Activated T-cell treated with anti-CD3 and anti-CD28 coated beads, Interleukin-2, amount 50 U/mL, for 24 hours (primary cell): ENCODE measurements around the gene CAPN5.

Experiments used
- DNase-seq: peaks from one replicate; pipeline ENCODE4 v3.0.0-alpha.2; 2020
- H3K27ac Mint-ChIP-seq: 2 replicates; pipeline ENCODE4 v1.8.0; 2020; ENCODE audit warnings: mild to moderate bottlenecking, mixed read lengths
- H3K27me3 Mint-ChIP-seq: 2 replicates; pipeline ENCODE4 v1.8.0; 2020; ENCODE audit warnings: mixed read lengths
- H3K36me3 Mint-ChIP-seq: 2 replicates; pipeline ENCODE4 v1.8.0; 2020; ENCODE audit warnings: low read depth, mixed read lengths
- H3K4me1 Mint-ChIP-seq: 2 replicates; pipeline ENCODE4 v1.8.0; 2020; ENCODE audit warnings: low read depth, mixed read lengths
- H3K4me3 Mint-ChIP-seq: 2 replicates; pipeline ENCODE4 v1.8.0; 2020; ENCODE audit warnings: mild to moderate bottlenecking, moderate library complexity, mixed read lengths
- H3K9me3 Mint-ChIP-seq: 2 replicates; pipeline ENCODE4 v1.8.0; 2020; ENCODE audit warnings: mixed read lengths

The CAPN5 gene

GRCh38 chr11:77126156-77126775 is 59.5 kb downstream of the CAPN5 start:
- peaks cover 13% of the 10 kb centered on the region for H3K27me3 Mint-ChIP-seq
- DNase-seq, result no peak
- H3K4me1 Mint-ChIP-seq, result peaks cover 14% of the 10 kb centered on the region
- H3K9me3 Mint-ChIP-seq, result no peaks in the 10 kb centered on the region
- H3K4me3 Mint-ChIP-seq, result no peak overlapping the region
- H3K36me3 Mint-ChIP-seq, result no peaks in the 10 kb centered on the region
- H3K27ac Mint-ChIP-seq, result no peak overlapping the region

- H3K36me3 Mint-ChIP-seq, result no peaks in the 10 kb centered on the region
- peaks cover 14% of the 10 kb centered on the region for H3K4me1 Mint-ChIP-seq
- DNase-seq, result no peak
- no peaks in the 10 kb centered on the region for H3K9me3 Mint-ChIP-seq
- H3K4me3 Mint-ChIP-seq, result peak overlapping the region; percentile 45
- H3K27ac Mint-ChIP-seq, result no peak overlapping the region
- H3K27me3 Mint-ChIP-seq, result peaks cover 13% of the 10 kb centered on the region
Observed at GRCh38 chr11:77126861-77127234, 60.1 kb downstream of the CAPN5 start.

GRCh38 chr11:77127235-77127911 is 60.6 kb downstream of the CAPN5 start:
- H3K9me3 Mint-ChIP-seq, result no peaks in the 10 kb centered on the region
- peak overlapping the region; percentile 45 for H3K4me3 Mint-ChIP-seq
- no peak overlapping the region for H3K27ac Mint-ChIP-seq
- H3K27me3 Mint-ChIP-seq, result peaks cover 13% of the 10 kb centered on the region
- DNase-seq, result peak; percentile 82
- H3K36me3 Mint-ChIP-seq, result no peaks in the 10 kb centered on the region
- H3K4me1 Mint-ChIP-seq, result peaks cover 14% of the 10 kb centered on the region

- Mint-ChIP-seq H3K36me3 (no peaks in the 10 kb centered on the region), H3K9me3 (no peaks in the 10 kb centered on the region), H3K4me3 (peak within 1 kb of the TSS; percentile 45), H3K27ac (no peak within 1 kb of the TSS), H3K27me3 (peaks cover 13% of the 10 kb centered on the region), H3K4me1 (peaks cover 14% of the 10 kb centered on the region)
- no peak for DNase-seq
Observed at GRCh38 chr11:77127920-77128691, 61.3 kb downstream of the CAPN5 start, which contains the start of gene MYO7A. Gene MYO7A, plus strand, starts transcription at chr11:77128246. Its CDS starts 2,389 bp downstream, at chr11:77130635.

- Mint-ChIP-seq H3K9me3 (no peaks in the 10 kb centered on the region), H3K27me3 (peaks cover 13% of the 10 kb centered on the region), H3K36me3 (no peaks in the 10 kb centered on the region), H3K4me1 (peaks cover 14% of the 10 kb centered on the region), H3K27ac (no peak overlapping the region), H3K4me3 (no peak overlapping the region)
- no peak for DNase-seq
Observed at GRCh38 chr11:77129069-77129841, 62.5 kb downstream of the CAPN5 start.

GRCh38 chr11:77129842-77130756 is 63.3 kb downstream of the CAPN5 start:
- Mint-ChIP-seq H3K36me3 (no peaks in the 10 kb centered on the region), H3K4me1 (peaks cover 15% of the 10 kb centered on the region), H3K9me3 (no peaks in the 10 kb centered on the region), H3K27me3 (peaks cover 13% of the 10 kb centered on the region), H3K4me3 (no peak overlapping the region), H3K27ac (no peak overlapping the region)
- DNase-seq, result no peak

- Mint-ChIP-seq H3K36me3 (no peaks in the 10 kb centered on the region), H3K27ac (no peak overlapping the region), H3K4me3 (no peak overlapping the region), H3K9me3 (no peaks in the 10 kb centered on the region), H3K27me3 (peaks cover 13% of the 10 kb centered on the region), H3K4me1 (peaks cover 21% of the 10 kb centered on the region)
- DNase-seq, result no peak
Observed at GRCh38 chr11:77130763-77131513, 64.2 kb downstream of the CAPN5 start.

- Mint-ChIP-seq H3K9me3 (no peaks in the 10 kb centered on the region), H3K4me1 (peaks cover 24% of the 10 kb centered on the region), H3K27me3 (peaks cover 10% of the 10 kb centered on the region), H3K4me3 (no peak overlapping the region), H3K36me3 (no peaks in the 10 kb centered on the region), H3K27ac (no peak overlapping the region)
- DNase-seq, result no peak
Observed at GRCh38 chr11:77131560-77131959, 64.8 kb downstream of the CAPN5 start.

- Mint-ChIP-seq H3K36me3 (no peaks in the 10 kb centered on the region), H3K27me3 (peaks cover 27% of the 10 kb centered on the region)
Observed at GRCh38 chr11:77135069-77135468, 68.3 kb downstream of the CAPN5 start.

GRCh38 chr11:77136074-77136473 is 69.3 kb downstream of the CAPN5 start:
- no peak overlapping the region for H3K27ac Mint-ChIP-seq
- no peak for DNase-seq
- peaks cover 27% of the 10 kb centered on the region for H3K27me3 Mint-ChIP-seq
- no peak overlapping the region for H3K4me3 Mint-ChIP-seq
- peaks cover 12% of the 10 kb centered on the region for H3K4me1 Mint-ChIP-seq
- no peaks in the 10 kb centered on the region for H3K9me3 Mint-ChIP-seq
- no peaks in the 10 kb centered on the region for H3K36me3 Mint-ChIP-seq

More at GRCh38 chr11:77135069-77135468, 68.3 kb downstream of the CAPN5 start:
- Mint-ChIP-seq H3K4me3 (no peak overlapping the region), H3K4me1 (peaks cover 12% of the 10 kb centered on the region), H3K9me3 (no peaks in the 10 kb centered on the region), H3K27ac (no peak overlapping the region)
- DNase-seq, result no peak

GRCh38 chr11:77136784-77137420 is 70.1 kb downstream of the CAPN5 start:
- peaks cover 27% of the 10 kb centered on the region for H3K27me3 Mint-ChIP-seq
- H3K4me3 Mint-ChIP-seq, result no peak overlapping the region
- no peaks in the 10 kb centered on the region for H3K9me3 Mint-ChIP-seq
- H3K4me1 Mint-ChIP-seq, result peaks cover 14% of the 10 kb centered on the region
- H3K27ac Mint-ChIP-seq, result no peak overlapping the region
- H3K36me3 Mint-ChIP-seq, result no peaks in the 10 kb centered on the region
- DNase-seq, result no peak

- Mint-ChIP-seq H3K4me3 (no peak overlapping the region), H3K9me3 (no peaks in the 10 kb centered on the region), H3K27me3 (peaks cover 27% of the 10 kb centered on the region), H3K4me1 (peaks cover 19% of the 10 kb centered on the region), H3K36me3 (no peaks in the 10 kb centered on the region), H3K27ac (no peak overlapping the region)
- DNase-seq, result no peak
Observed at GRCh38 chr11:77137421-77137820, 70.7 kb downstream of the CAPN5 start.
